ENCODE data around the gene TXNRD1. TPM values are rescaled to one million over a fixed set of nuclear protein-coding genes. Genes with fewer than 3 reads are reported as not detected.

TXNRD1 gene
- 323 and 502 TPM in 2 replicates for total RNA-seq

- Histone ChIP-seq H3K36me3 (ENCODE audit: insufficient read depth, low read length) (no peaks in the 10 kb centered on the region), H3K79me2 (ENCODE audit: insufficient read depth, low read length) (peaks cover 2% of the 10 kb centered on the region), H3K9me3 (ENCODE audit: low read depth, low read length) (no peaks in the 10 kb centered on the region), H3K4me2 (ENCODE audit: insufficient read depth, low read length) (peak within 1 kb of the TSS; percentile 83), H3K27ac (ENCODE audit: low read depth, low read length) (peak within 1 kb of the TSS; percentile 60), H3K4me3 (ENCODE audit: insufficient read depth, low read length) (peak within 1 kb of the TSS; percentile 72), H2AFZ (ENCODE audit: low read length) (peak within 1 kb of the TSS; percentile 80), H3K4me1 (ENCODE audit: insufficient read depth, low read length) (peaks cover 26% of the 10 kb centered on the region), H4K20me1 (ENCODE audit: insufficient read depth, low read length) (no peaks in the 10 kb centered on the region), H3K27me3 (ENCODE audit: insufficient read depth, low read length) (no peaks in the 10 kb centered on the region)
- peak; percentile 95 for DNase-seq (ENCODE audit: insufficient read length, low spot score, missing footprints)
- TF ChIP-seq, protein P1, sequence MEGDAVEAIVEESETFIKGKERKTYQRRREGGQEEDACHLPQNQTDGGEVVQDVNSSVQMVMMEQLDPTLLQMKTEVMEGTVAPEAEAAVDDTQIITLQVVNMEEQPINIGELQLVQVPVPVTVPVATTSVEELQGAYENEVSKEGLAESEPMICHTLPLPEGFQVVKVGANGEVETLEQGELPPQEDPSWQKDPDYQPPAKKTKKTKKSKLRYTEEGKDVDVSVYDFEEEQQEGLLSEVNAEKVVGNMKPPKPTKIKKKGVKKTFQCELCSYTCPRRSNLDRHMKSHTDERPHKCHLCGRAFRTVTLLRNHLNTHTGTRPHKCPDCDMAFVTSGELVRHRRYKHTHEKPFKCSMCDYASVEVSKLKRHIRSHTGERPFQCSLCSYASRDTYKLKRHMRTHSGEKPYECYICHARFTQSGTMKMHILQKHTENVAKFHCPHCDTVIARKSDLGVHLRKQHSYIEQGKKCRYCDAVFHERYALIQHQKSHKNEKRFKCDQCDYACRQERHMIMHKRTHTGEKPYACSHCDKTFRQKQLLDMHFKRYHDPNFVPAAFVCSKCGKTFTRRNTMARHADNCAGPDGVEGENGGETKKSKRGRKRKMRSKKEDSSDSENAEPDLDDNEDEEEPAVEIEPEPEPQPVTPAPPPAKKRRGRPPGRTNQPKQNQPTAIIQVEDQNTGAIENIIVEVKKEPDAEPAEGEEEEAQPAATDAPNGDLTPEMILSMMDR (IDR thresholded peaks at IDR 0.05; ENCODE audit: extremely low read depth, low read depth, low read length), result peak; percentile 71
Measured at GRCh38 chr12:104215638-104216297, at the start of gene TXNRD1. Gene TXNRD1 (plus strand): TSS chr12:104215779. CDS start chr12:104215803, 24 bp downstream.

DNA sequence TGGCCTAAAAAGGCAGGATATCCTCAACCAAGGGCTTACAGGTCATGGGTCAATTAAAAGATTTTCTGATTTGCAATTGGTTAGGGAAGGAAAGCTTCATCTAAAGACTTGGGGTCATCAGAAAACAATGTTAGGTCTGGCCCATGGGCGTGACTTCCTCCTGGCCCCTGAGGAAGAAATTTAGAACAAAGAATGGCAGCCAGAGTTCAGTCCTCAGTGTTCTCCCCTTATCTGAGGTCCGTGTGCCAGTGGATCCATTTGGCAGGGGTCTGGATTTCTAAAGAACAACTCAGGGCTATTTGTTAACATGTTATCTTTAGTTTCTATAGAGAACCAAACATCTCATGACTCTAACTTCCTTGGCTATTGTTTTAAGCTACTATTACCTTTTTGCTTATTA, 49.8 kb upstream of the TXNRD1 start:
- Histone ChIP-seq H3K9me3 (ENCODE audit: low read depth, low read length) (no peaks in the 10 kb centered on the region), H3K79me2 (ENCODE audit: insufficient read depth, low read length) (no peaks in the 10 kb centered on the region), H3K4me1 (ENCODE audit: insufficient read depth, low read length) (peaks cover 3% of the 10 kb centered on the region), H3K4me2 (ENCODE audit: insufficient read depth, low read length) (no peak overlapping the region), H3K27ac (ENCODE audit: low read depth, low read length) (no peak overlapping the region), H4K20me1 (ENCODE audit: insufficient read depth, low read length) (no peaks in the 10 kb centered on the region), H3K4me3 (ENCODE audit: insufficient read depth, low read length) (no peak overlapping the region), H3K27me3 (ENCODE audit: insufficient read depth, low read length) (no peaks in the 10 kb centered on the region), H3K36me3 (ENCODE audit: insufficient read depth, low read length) (no peaks in the 10 kb centered on the region), H2AFZ (ENCODE audit: low read length) (no peak overlapping the region)
- TF ChIP-seq, protein P1 (IDR thresholded peaks at IDR 0.05; ENCODE audit: extremely low read depth, low read depth, low read length), result no peak
- DNase-seq (ENCODE audit: insufficient read length, low spot score, missing footprints), result no peak

DNA sequence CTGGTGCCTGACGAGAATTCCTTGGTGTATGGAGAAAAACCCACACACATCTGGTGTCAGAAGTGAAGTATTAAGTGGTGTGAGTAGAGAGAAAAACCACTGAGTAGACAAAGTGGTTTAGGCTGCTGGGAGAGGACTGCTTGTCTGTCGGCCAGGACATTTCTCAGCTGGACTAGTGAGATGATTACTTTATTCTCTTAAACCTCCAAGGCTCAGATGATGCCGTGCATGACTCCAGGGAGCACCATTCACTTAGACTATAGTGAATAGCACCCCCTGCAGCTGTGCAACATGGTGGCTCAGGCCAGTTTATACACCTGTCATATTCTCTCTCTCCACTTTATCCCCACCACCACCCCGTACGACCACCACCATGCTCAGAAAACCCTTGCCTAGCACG, 49.1 kb upstream of the TXNRD1 start:
- Histone ChIP-seq H3K27ac (ENCODE audit: low read depth, low read length) (no peak overlapping the region), H3K9me3 (ENCODE audit: low read depth, low read length) (no peaks in the 10 kb centered on the region), H3K4me2 (ENCODE audit: insufficient read depth, low read length) (no peak overlapping the region), H4K20me1 (ENCODE audit: insufficient read depth, low read length) (no peaks in the 10 kb centered on the region), H3K27me3 (ENCODE audit: insufficient read depth, low read length) (no peaks in the 10 kb centered on the region), H3K79me2 (ENCODE audit: insufficient read depth, low read length) (no peaks in the 10 kb centered on the region), H3K36me3 (ENCODE audit: insufficient read depth, low read length) (no peaks in the 10 kb centered on the region), H3K4me1 (ENCODE audit: insufficient read depth, low read length) (peaks cover 3% of the 10 kb centered on the region), H3K4me3 (ENCODE audit: insufficient read depth, low read length) (no peak overlapping the region), H2AFZ (ENCODE audit: low read length) (no peak overlapping the region)
- TF ChIP-seq, protein P1 (IDR thresholded peaks at IDR 0.05; ENCODE audit: extremely low read depth, low read depth, low read length), result no peak
- DNase-seq (ENCODE audit: insufficient read length, low spot score, missing footprints), result no peak

GRCh38 chr12:104167519-104168458, 47.8 kb upstream of the TXNRD1 start:
- H3K36me3 ChIP-seq (ENCODE audit: insufficient read depth, low read length), result no peaks in the 10 kb centered on the region
- H2AFZ ChIP-seq (ENCODE audit: low read length), result no peak overlapping the region

More at GRCh38 chr12:104167519-104168458, 47.8 kb upstream of the TXNRD1 start:
- no peak overlapping the region for H3K4me2 ChIP-seq (ENCODE audit: insufficient read depth, low read length)
- H3K79me2 ChIP-seq (ENCODE audit: insufficient read depth, low read length), result no peaks in the 10 kb centered on the region
- H3K27ac ChIP-seq (ENCODE audit: low read depth, low read length), result no peak overlapping the region
- TF ChIP-seq, protein P1 (IDR thresholded peaks at IDR 0.05; ENCODE audit: extremely low read depth, low read depth, low read length), result no peak
- H3K27me3 ChIP-seq (ENCODE audit: insufficient read depth, low read length), result no peaks in the 10 kb centered on the region
- H4K20me1 ChIP-seq (ENCODE audit: insufficient read depth, low read length), result no peaks in the 10 kb centered on the region
- H3K4me3 ChIP-seq (ENCODE audit: insufficient read depth, low read length), result no peak overlapping the region
- no peak for DNase-seq (ENCODE audit: insufficient read length, low spot score, missing footprints)
- peaks cover 3% of the 10 kb centered on the region for H3K4me1 ChIP-seq (ENCODE audit: insufficient read depth, low read length)
- H3K9me3 ChIP-seq (ENCODE audit: low read depth, low read length), result no peaks in the 10 kb centered on the region

Measured in osteoblast (primary cell).